ENCODE results near the gene TMEM121. TPM values are rescaled to one million over a fixed set of nuclear protein-coding genes. Genes with fewer than 3 reads are reported as not detected.
A peak's percentile ranks its signal among the peaks of the same experiment; 100 is the strongest.

Gene TMEM121
- polyA plus RNA-seq, 3 donors, result 0.08 to 0.11 TPM; not detected in 1

GRCh38 chr14:105480807-105481801 is 45.3 kb upstream of the TMEM121 start:
- Histone ChIP-seq H3K27me3 (ENCODE audit: control insufficient read depth in 2 of 2, insufficient read depth in 2 of 2, low read length in 2 of 2) (peaks cover 10 to 70% of the 10 kb centered on the region in 2 donors), H3K4me3 (replicated peaks in 1 of 3; ENCODE audit: low read depth in 2 of 3, low read length in 3 of 3) (peak overlapping the region; percentile 18 to 72 (median 52)), H3K9ac (ENCODE audit: insufficient read depth, low read length, poor library complexity, severe bottlenecking) (peak overlapping the region; percentile 97), H4K20me1 (ENCODE audit: insufficient read depth, low read length) (peaks cover under 1% of the 10 kb centered on the region), H3K79me2 (ENCODE audit: insufficient read depth, low read length) (no peaks in the 10 kb centered on the region), H3K9me3 (replicated peaks in 1 of 2; ENCODE audit: control insufficient read depth in 1 of 2, insufficient read depth in 1 of 2, low read length in 2 of 2) (peaks cover 9 to 17% of the 10 kb centered on the region in 2 donors), H3K36me3 (replicated peaks in 1 of 2; ENCODE audit: control insufficient read depth in 1 of 2, insufficient read depth in 2 of 2, low read length in 2 of 2) (no peaks in the 10 kb centered on the region), H3K4me1 (ENCODE audit: control insufficient read depth in 1 of 2, insufficient read depth in 2 of 2, low read length in 2 of 2) (peaks cover 49 to 64% of the 10 kb centered on the region in 2 donors), H3K27ac (ENCODE audit: low read depth in 1 of 2, low read length in 2 of 2) (peak overlapping the region; percentile 82 to 99), H3K4me2 (replicated peaks; ENCODE audit: extremely low read depth, low read length, poor library complexity, severe bottlenecking) (peak overlapping the region; percentile 79), H2AFZ (ENCODE audit: insufficient read depth, low read depth, low read length, poor library complexity, severe bottlenecking) (peak overlapping the region; percentile 56)
- peak; percentile 99 for TF ChIP-seq CTCF (IDR thresholded peaks at IDR 0.05)
- Mint-ChIP-seq H3K27me3 (ENCODE audit: low read depth in 3 of 3) (peaks cover 52 to 86% (median 58%) of the 10 kb centered on the region in 3 donors), H3K4me3 (peak overlapping the region; percentile 75 to 88), H3K4me1 (peaks cover 51% of the 10 kb centered on the region), H3K36me3 (peaks cover 5 to 12% of the 10 kb centered on the region in 2 donors), H3K27ac (peak overlapping the region; percentile 96 to 99 (median 99)), H3K9me3 (peaks cover 5 to 24% (median 17%) of the 10 kb centered on the region in 7 donors)
- intact Hi-C loops (cut with micrococcal nuclease), result loop anchor here (1.0 to 10.0 kb wide), 4 partner anchors 8 to 416 kb away; partner anchors contain the start of genes GPR132 (in 1 of the 2) and TEX22 (in 1 of the 2)
- peak; percentile 91 to 92 (median 91) for DNase-seq
- WGBS (ENCODE audit: insufficient coverage), result under 1% methylated on average over 27 of the region's 35 CpGs

- Mint-ChIP-seq H3K27me3 (ENCODE audit: low read depth in 3 of 3) (peaks cover 52 to 86% (median 57%) of the 10 kb centered on the region in 3 donors), H3K4me1 (peaks cover 57% of the 10 kb centered on the region), H3K36me3 (peaks cover 5 to 14% of the 10 kb centered on the region in 2 donors), H3K4me3 (peak overlapping the region; percentile 75 to 82), H3K9me3 (peaks cover 5 to 18% (median 13%) of the 10 kb centered on the region in 7 donors), H3K27ac (peak overlapping the region; percentile 96 to 99 (median 99))
- no peak for TF ChIP-seq CTCF (IDR thresholded peaks at IDR 0.05)
- DNase-seq, result peak; percentile 99
- peak overlapping the region in 2 of 3 experiments; percentile 52 to 72 for H3K4me3 ChIP-seq (replicated peaks in 1 of 3; ENCODE audit: low read depth in 2 of 3, low read length in 3 of 3)
- 4% methylated on average over 14 of the region's 18 CpGs for WGBS (ENCODE audit: insufficient coverage)
- peaks cover 58 to 72% of the 10 kb centered on the region in 2 donors for H3K4me1 ChIP-seq (ENCODE audit: control insufficient read depth in 1 of 2, insufficient read depth in 2 of 2, low read length in 2 of 2)
- H3K79me2 ChIP-seq (ENCODE audit: insufficient read depth, low read length), result no peaks in the 10 kb centered on the region
- H3K9me3 ChIP-seq (replicated peaks in 1 of 2; ENCODE audit: control insufficient read depth in 1 of 2, insufficient read depth in 1 of 2, low read length in 2 of 2), result peaks cover 8 to 9% of the 10 kb centered on the region in 2 donors
- H3K4me2 ChIP-seq (replicated peaks; ENCODE audit: extremely low read depth, low read length, poor library complexity, severe bottlenecking), result peak overlapping the region; percentile 79
- H3K9ac ChIP-seq (ENCODE audit: insufficient read depth, low read length, poor library complexity, severe bottlenecking), result peak overlapping the region; percentile 97
- peaks cover 7 to 70% of the 10 kb centered on the region in 2 donors for H3K27me3 ChIP-seq (ENCODE audit: control insufficient read depth in 2 of 2, insufficient read depth in 2 of 2, low read length in 2 of 2)
- no peaks in the 10 kb centered on the region for H3K36me3 ChIP-seq (replicated peaks in 1 of 2; ENCODE audit: control insufficient read depth in 1 of 2, insufficient read depth in 2 of 2, low read length in 2 of 2)
- intact Hi-C loops (cut with micrococcal nuclease), result loop anchor here (1.0 to 10.0 kb wide), 4 partner anchors 7 to 417 kb away; partner anchors contain the start of genes GPR132 (in 1 of the 2) and TEX22 (in 1 of the 2)
- peak overlapping the region; percentile 82 to 99 for H3K27ac ChIP-seq (ENCODE audit: low read depth in 1 of 2, low read length in 2 of 2)
- H4K20me1 ChIP-seq (ENCODE audit: insufficient read depth, low read length), result no peaks in the 10 kb centered on the region
- H2AFZ ChIP-seq (ENCODE audit: insufficient read depth, low read depth, low read length, poor library complexity, severe bottlenecking), result no peak overlapping the region
These were observed 44.4 kb upstream of the TMEM121 start for GRCh38 chr14:105481886-105482457.

Data from CD14-positive monocyte (primary cell).